ENCODE results near the gene EDNRA.
"Not testable (repeated sequence)": the region's sequence is repeated elsewhere in the genome, so short reads cannot be mapped to it uniquely, and the experiment has no call there.

EDNRA gene

DNA sequence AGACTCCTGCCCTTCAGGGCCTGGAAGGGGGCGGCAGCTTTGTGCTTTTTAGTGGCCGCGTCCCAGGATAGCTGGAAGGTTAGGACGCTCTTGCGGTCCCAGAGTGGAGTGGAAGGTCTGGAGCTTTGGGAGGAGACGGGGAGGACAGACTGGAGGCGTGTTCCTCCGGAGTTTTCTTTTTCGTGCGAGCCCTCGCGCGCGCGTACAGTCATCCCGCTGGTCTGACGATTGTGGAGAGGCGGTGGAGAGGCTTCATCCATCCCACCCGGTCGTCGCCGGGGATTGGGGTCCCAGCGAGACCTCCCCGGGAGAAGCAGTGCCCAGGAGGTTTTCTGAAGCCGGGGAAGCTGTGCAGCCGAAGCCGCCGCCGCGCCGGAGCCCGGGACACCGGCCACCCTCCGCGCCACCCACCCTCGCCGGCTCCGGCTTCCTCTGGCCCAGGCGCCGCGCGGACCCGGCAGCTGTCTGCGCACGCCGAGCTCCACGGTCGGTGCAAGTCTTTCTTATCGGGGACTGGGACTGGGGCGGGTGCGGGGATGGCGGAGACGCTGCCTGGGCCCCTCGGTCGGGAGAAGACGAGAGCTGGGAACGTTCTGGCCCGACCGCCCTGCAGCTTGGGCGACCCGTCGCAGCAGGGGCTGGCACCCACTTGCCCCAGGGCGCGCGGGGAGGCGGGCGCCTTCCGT lies at the start of gene EDNRA:
Gene EDNRA (plus strand): TSS at position 207 of the 686 bp plus-strand sequence. CDS start 4,585 bp downstream, outside the sequence.
- no peak for DNase-seq

- not testable (repeated sequence) for DNase-seq
Measured at GRCh38 chr4:147434370-147434769, 46.5 kb upstream of the EDNRA start.

GRCh38 chr4:147440442-147440841 lies 40.5 kb upstream of the EDNRA start:
- DNase-seq: no peak

DNA sequence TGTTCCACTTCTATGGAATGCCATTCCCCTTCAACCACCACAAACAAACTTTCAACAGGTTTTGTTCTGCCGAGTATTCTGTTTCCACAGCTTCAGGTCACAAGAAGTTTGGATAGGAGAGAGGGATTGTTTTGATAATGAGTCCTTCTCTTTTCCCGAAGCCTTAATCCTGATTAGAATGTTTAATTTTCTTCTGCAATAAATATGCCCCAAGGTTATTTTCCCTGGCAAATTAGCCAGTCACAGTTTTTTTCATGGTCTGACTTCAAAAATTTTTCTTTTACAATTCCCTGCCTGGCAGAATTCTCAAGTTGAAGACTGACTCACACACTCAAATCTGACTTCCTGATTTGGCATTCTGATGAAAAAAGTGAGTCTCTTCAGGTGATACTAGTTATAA lies 33.1 kb upstream of the EDNRA start:
- DNase-seq: no peak

GRCh38 chr4:147453561-147454141 lies 27.2 kb upstream of the EDNRA start:
- DNase-seq: no peak

DNA sequence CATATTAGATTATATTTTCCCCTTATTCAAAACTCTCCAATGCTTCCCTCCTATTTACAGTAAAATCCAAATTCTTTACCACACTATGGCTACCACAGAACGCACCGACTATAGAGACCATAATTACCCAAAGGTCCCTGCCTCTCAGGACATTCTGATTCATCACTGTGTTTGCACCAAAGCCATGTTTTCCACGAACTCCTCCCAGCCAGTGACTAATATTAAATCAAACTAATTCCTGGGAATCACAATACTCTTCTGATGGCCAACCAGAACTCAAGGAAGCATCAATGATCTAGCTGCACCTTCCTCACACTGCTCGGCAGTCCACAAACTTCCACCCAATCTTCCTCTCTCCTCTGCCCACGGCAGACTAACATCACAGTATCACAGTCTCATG lies 24.2 kb upstream of the EDNRA start:
- no peak for DNase-seq

- DNase-seq: no peak
Measured at GRCh38 chr4:147461161-147461560, 19.7 kb upstream of the EDNRA start.

- no peak for DNase-seq
Measured at GRCh38 chr4:147463065-147463464, 17.8 kb upstream of the EDNRA start.

GRCh38 chr4:147465461-147465860 lies 15.4 kb upstream of the EDNRA start:
- no peak for DNase-seq

- no peak for DNase-seq
Measured at GRCh38 chr4:147477439-147477838, 3.5 kb upstream of the EDNRA start.

GRCh38 chr4:147479376-147479775 lies 1.5 kb upstream of the EDNRA start:
- no peak for DNase-seq

- no peak for DNase-seq
Measured at GRCh38 chr4:147479786-147480185, 1.1 kb upstream of the EDNRA start.

DNA sequence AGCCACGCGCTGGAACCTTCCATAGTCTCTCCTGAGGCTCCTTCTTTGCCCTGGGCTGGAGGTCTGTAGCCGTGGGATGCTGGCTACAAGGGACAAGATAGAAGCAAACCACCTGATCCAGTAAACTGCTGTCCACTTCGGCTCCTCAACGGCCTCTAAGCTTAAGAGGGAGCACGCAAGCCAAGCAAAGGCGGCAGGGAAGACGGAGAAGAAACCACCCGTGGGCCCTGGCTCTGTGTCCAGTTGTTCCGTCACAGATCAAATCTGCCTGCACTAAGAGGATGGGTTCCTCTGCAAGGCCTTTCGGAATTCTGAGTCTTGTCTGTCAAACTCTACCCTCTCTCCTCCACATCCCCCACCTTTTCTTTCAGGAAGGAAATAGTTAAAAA lies 401 bp upstream of the EDNRA start:
- DNase-seq: no peak

DNA sequence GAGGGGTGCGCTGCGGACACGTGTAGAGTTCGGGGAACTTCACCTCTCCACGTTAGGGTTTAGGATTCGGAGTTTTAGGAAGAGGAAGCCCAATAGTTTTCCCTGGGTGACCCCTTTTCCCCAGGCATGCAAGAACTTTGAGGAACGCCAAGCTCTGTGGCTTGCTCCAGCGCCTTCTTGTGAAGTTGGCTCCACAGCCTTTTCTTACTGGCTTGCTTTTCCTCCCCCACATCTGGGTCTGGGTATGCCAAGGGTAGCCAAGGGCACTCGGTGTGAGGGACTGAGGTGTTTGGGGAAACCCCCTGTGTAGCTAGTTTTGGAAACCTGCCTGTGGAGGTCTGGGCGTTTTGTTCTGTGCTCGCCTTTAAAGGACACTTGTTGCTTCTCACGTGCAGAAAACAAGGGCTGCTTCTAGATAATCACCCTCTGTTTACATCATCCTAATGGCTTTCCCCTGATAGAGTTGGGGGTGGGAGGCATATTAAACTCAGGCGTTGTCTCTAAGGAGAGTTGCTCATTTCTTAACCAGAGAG lies 746 bp downstream of the EDNRA start:
- DNase-seq: no peak

GRCh38 chr4:147482281-147482680 lies 1.4 kb downstream of the EDNRA start:
- no peak for DNase-seq

GRCh38 chr4:147485167-147485566 lies 4.3 kb downstream of the EDNRA start:
- DNase-seq: no peak

DNA sequence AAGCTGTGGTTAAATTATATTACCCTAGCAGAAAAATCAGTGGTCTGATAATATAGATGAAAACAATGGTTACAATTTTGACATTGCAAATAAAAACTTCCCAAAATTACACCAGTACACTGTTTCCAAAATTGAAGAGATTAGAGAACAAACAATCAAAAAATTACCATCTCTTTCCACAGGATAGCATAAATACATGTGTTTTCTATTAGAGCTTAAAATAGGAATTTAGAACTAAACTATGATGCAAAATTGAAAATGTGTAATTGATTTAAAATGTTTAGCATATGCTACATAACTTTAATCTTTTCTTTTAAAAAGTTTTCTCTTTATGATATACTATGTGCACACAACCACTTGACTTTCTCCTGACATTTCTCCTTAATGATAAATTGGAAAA lies 6.7 kb downstream of the EDNRA start:
- no peak for DNase-seq

GRCh38 chr4:147488556-147488955 lies 7.7 kb downstream of the EDNRA start:
- no peak for DNase-seq

- DNase-seq: no peak
Measured at GRCh38 chr4:147491086-147491485, 10.2 kb downstream of the EDNRA start.

GRCh38 chr4:147492306-147492705 lies 11.4 kb downstream of the EDNRA start:
- DNase-seq: no peak

DNA sequence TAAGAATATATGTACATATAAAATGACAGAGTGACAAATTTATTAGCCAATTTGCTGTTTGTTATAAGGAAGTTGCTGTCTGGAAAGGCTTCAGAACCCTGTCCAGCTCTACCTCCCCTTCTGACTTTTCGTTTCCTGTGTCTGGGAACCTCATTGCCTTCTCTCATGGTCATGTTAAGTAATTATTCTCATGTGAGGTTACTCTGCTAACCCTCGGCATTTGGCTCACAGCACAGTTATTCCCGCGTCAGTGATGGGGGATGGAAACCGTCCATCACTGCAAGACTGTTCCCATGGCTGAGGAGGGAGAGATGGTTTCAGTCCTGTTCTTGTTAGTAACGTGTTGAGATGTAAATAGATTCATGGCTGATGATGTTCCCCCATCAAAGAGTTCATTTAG lies 11.9 kb downstream of the EDNRA start:
- DNase-seq: no peak

- no peak for DNase-seq
Measured at GRCh38 chr4:147493307-147493706, 12.4 kb downstream of the EDNRA start.

GRCh38 chr4:147494301-147494700 lies 13.4 kb downstream of the EDNRA start:
- DNase-seq: no peak

DNA sequence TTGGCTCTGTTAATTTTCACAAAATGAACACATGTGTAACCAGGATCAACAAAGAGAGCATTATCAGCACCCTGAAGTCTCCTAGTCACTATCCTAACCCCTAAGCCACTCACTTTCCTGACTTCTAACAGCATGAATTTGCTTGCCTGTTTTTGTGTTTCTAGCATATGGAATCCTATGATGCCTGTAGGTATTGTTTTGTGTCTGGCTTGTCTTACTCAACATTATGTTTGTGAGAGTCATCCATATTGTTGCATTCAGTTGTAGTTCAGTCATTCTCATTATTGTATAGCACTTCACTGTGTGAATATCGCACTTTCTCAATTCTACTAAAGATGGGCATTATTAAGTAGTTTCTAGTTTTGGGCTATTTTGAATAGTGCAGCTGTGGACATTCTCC lies 15.6 kb downstream of the EDNRA start:
- no peak for DNase-seq
